ENCODE data around the gene HERPUD2.

The HERPUD2 gene

GRCh38 chr7:35694784-35695472 is at the start of gene HERPUD2:
Gene HERPUD2 (minus strand): TSS chr7:35695135. CDS start chr7:35694330, 805 bp downstream.
- DNase-seq, result peak; percentile 91

- DNase-seq, result no peak
Observed at GRCh38 chr7:35738889-35739288, 44.0 kb upstream of the HERPUD2 start.

- DNase-seq, result no peak
Observed at GRCh38 chr7:35736725-35737124, 41.8 kb upstream of the HERPUD2 start.

GRCh38 chr7:35735396-35735795 is 40.5 kb upstream of the HERPUD2 start:
- no peak for DNase-seq

GRCh38 chr7:35734001-35734483 is 39.1 kb upstream of the HERPUD2 start:
- DNase-seq, result no peak

- no peak for DNase-seq
Observed at GRCh38 chr7:35731349-35731748, 36.4 kb upstream of the HERPUD2 start.

GRCh38 chr7:35729061-35729783 is 34.3 kb upstream of the HERPUD2 start:
- no peak for DNase-seq

GRCh38 chr7:35728412-35729060 is 33.6 kb upstream of the HERPUD2 start:
- DNase-seq, result no peak

- no peak for DNase-seq
Observed at GRCh38 chr7:35727571-35727970, 32.6 kb upstream of the HERPUD2 start.

- DNase-seq, result no peak
Observed at GRCh38 chr7:35726654-35727053, 31.7 kb upstream of the HERPUD2 start.

GRCh38 chr7:35725280-35725680 is 30.3 kb upstream of the HERPUD2 start:
- DNase-seq, result no peak

- no peak for DNase-seq
Observed at GRCh38 chr7:35723011-35723410, 28.1 kb upstream of the HERPUD2 start.

- no peak for DNase-seq
Observed at GRCh38 chr7:35722054-35722849, 27.3 kb upstream of the HERPUD2 start.

GRCh38 chr7:35721288-35721687 is 26.4 kb upstream of the HERPUD2 start:
- DNase-seq, result no peak

- DNase-seq, result no peak
Observed at GRCh38 chr7:35720849-35721248, 25.9 kb upstream of the HERPUD2 start.

GRCh38 chr7:35720032-35720431 is 25.1 kb upstream of the HERPUD2 start:
- DNase-seq, result no peak

- DNase-seq, result no peak
Observed at GRCh38 chr7:35718047-35718446, 23.1 kb upstream of the HERPUD2 start.

- DNase-seq, result no peak
Observed at GRCh38 chr7:35717516-35717915, 22.6 kb upstream of the HERPUD2 start.

GRCh38 chr7:35717013-35717412 is 22.1 kb upstream of the HERPUD2 start:
- no peak for DNase-seq

- no peak for DNase-seq
Observed at GRCh38 chr7:35716038-35716803, 21.3 kb upstream of the HERPUD2 start.

GRCh38 chr7:35714862-35715261 is 19.9 kb upstream of the HERPUD2 start:
- DNase-seq, result no peak

- DNase-seq, result no peak
Observed at GRCh38 chr7:35714407-35714806, 19.5 kb upstream of the HERPUD2 start.

Data from NCI-H748 treated with DMSO at 0.1 percent for 48 hours (cell line).